Breast epithelium (tissue), 4 donors: ENCODE results near the gene FAH. TPM values are rescaled to one million over a fixed set of nuclear protein-coding genes. Genes with fewer than 3 reads are reported as not detected.
A peak's percentile ranks its signal among the peaks of the same experiment; 100 is the strongest.

Experiments
- DNase-seq, 2 donors: peaks; one replicate each; pipeline ENCODE4 v3.0.0-alpha.2; 2019; ENCODE audit warnings: low spot score in 2 of 2
- H3K27ac ChIP-seq, 2 donors: fragments of 200-600 bp; sonication (generic) in 1 of 2; one replicate each; pipeline ENCODE4 v1.5.1; 2016 to 2019; ENCODE audit warnings: mild to moderate bottlenecking in 1 of 2
- H3K27me3 ChIP-seq, 2 donors: fragments of 200-600 bp; sonication (generic) in 1 of 2; one replicate each; pipeline versions ENCODE4 v1.5.1 to v1.6.0; 2017 to 2019; ENCODE audit warnings: control low read depth in 1 of 2, mild to moderate bottlenecking in 1 of 2
- H3K36me3 ChIP-seq: fragments of 200-600 bp; one replicate; pipeline ENCODE4 v1.5.1; 2019
- H3K4me1 ChIP-seq, 2 donors: fragments of 200-600 bp; sonication (generic); one replicate each; pipeline ENCODE4 v1.5.1; 2016 to 2019; ENCODE audit warnings: control low read depth in 1 of 2
- H3K4me3 ChIP-seq, 3 donors: fragments of 200-600 bp; sonication (generic); 1 replicate in 2 of 3; 2 replicates in 1 of 3; pipeline ENCODE4 v1.5.1; 2016 to 2019; ENCODE audit warnings: mild to moderate bottlenecking in 3 of 3, moderate library complexity in 2 of 3
- H3K9me3 ChIP-seq, 2 donors: fragments of 200-600 bp; sonication (generic) in 1 of 2; one replicate each; pipeline ENCODE4 v1.5.1; 2016 to 2019; ENCODE audit warnings: control low read depth in 1 of 2
- POLR2A ChIP-seq: fragments of 450-650 bp; IDR thresholded peaks from one replicate; pipeline ENCODE4 v1.6.1; 2016; ENCODE audit warnings: antibody characterized with exemption, mild to moderate bottlenecking, moderate library complexity
- POLR2AphosphoS5 ChIP-seq, 3 donors: sonication (generic); formaldehyde crosslinking; IDR thresholded peaks; one replicate each; pipeline ENCODE4 v1.6.1; 2017; ENCODE audit warnings: antibody characterized with exemption in 3 of 3
- intact Hi-C: fragments of 100-400 bp; cut with DNase I; formaldehyde crosslinking; loops from one replicate; pipeline ENCODE4 v1.15.1; 2023; ENCODE audit warnings: low total_unique reads
- total RNA-seq, 3 donors: library from RNA; depleted of rRNA; stranded (reverse); fragments of >200 nt; gene quantifications; one replicate each; pipeline ENCODE4 v1.1.0, GENCODE V29; 2016
- TF ChIP-seq, protein P1 (sequence below), 3 donors: fragments of 450-650 bp; IDR thresholded peaks; one replicate each; pipeline ENCODE4 v1.5.1; 2016 to 2017; ENCODE audit warnings: antibody characterized with exemption in 3 of 3, mild to moderate bottlenecking in 3 of 3, moderate library complexity in 3 of 3

The FAH gene
- total RNA-seq, 3 donors from 2014 or later = 48.8 to 164 (median 50.9) TPM

DNA sequence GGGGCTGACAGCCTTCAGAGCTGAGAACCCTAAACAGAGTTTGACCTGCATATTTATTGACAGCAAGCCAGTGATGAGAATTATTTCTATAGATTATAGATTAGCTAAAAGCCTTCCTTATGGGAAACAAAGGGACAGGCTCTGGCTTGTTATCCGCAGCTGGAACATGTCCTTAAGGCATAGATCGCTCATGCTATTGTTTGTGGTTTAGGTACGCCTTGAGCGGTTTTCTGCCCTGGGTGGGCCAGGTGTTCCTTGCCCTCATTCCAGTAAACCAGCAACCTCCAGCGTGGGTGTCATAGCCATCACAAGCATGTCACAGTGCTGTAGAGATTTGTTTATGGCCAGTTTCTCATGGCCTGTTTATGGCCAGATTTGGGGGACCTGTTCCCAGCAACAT lies 10.2 kb upstream of the FAH start:
- DNase-seq = no peak
- Histone ChIP-seq H3K27me3 (no peaks in the 10 kb centered on the region), H3K4me3 (no peak overlapping the region), H3K9me3 (no peaks in the 10 kb centered on the region), H3K27ac (no peak overlapping the region), H3K36me3 (no peaks in the 10 kb centered on the region), H3K4me1 (no peaks in the 10 kb centered on the region)
- intact Hi-C loops = no loop called here
- TF ChIP-seq POLR2A (no peak), POLR2AphosphoS5 (IDR thresholded peaks at IDR 0.05) (no peak)
- TF ChIP-seq, protein P1, sequence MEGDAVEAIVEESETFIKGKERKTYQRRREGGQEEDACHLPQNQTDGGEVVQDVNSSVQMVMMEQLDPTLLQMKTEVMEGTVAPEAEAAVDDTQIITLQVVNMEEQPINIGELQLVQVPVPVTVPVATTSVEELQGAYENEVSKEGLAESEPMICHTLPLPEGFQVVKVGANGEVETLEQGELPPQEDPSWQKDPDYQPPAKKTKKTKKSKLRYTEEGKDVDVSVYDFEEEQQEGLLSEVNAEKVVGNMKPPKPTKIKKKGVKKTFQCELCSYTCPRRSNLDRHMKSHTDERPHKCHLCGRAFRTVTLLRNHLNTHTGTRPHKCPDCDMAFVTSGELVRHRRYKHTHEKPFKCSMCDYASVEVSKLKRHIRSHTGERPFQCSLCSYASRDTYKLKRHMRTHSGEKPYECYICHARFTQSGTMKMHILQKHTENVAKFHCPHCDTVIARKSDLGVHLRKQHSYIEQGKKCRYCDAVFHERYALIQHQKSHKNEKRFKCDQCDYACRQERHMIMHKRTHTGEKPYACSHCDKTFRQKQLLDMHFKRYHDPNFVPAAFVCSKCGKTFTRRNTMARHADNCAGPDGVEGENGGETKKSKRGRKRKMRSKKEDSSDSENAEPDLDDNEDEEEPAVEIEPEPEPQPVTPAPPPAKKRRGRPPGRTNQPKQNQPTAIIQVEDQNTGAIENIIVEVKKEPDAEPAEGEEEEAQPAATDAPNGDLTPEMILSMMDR (IDR thresholded peaks at IDR 0.05) = no peak

GRCh38 chr15:80151148-80151547 lies 1.7 kb upstream of the FAH start:
- intact Hi-C loops = no loop called here
- Histone ChIP-seq H3K36me3 (no peaks in the 10 kb centered on the region), H3K27me3 (no peaks in the 10 kb centered on the region), H3K4me1 (peaks cover 0 to 9% of the 10 kb centered on the region in 2 donors), H3K9me3 (no peaks in the 10 kb centered on the region), H3K4me3 (no peak overlapping the region), H3K27ac (no peak overlapping the region)
- no peak for DNase-seq
- TF ChIP-seq POLR2AphosphoS5 (IDR thresholded peaks at IDR 0.05) (no peak), POLR2A (no peak)
- TF ChIP-seq, protein P1 (IDR thresholded peaks at IDR 0.05) = no peak

DNA sequence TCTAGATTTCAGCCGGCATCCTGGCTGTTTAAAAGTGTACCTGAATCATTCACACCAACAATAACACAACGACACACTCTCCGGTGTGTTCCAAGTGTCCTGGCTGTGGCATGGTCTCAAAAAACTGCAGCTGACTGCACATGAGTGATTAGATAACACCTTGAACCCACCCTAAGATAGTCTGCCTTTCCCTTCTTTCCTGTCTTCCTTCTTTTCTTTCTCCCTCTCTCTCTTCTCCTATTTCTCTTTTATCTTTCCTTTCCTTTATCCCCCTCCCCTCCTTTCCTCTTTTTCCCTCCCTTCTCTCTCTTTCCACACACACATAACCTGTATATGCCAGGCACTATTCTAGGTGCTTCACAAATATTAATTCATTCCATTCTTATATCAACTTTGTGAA lies 1.2 kb upstream of the FAH start:
- DNase-seq = no peak
- Histone ChIP-seq H3K36me3 (no peaks in the 10 kb centered on the region), H3K4me1 (peaks cover 0 to 9% of the 10 kb centered on the region in 2 donors), H3K27ac (peak overlapping the region in 1 of 2 donors; percentile 71), H3K9me3 (no peaks in the 10 kb centered on the region), H3K27me3 (no peaks in the 10 kb centered on the region), H3K4me3 (peak overlapping the region in 2 of 3 donors; percentile 60 to 90)
- intact Hi-C loops = no loop called here
- TF ChIP-seq, protein P1 (IDR thresholded peaks at IDR 0.05) = no peak
- TF ChIP-seq POLR2A = no peak

DNA sequence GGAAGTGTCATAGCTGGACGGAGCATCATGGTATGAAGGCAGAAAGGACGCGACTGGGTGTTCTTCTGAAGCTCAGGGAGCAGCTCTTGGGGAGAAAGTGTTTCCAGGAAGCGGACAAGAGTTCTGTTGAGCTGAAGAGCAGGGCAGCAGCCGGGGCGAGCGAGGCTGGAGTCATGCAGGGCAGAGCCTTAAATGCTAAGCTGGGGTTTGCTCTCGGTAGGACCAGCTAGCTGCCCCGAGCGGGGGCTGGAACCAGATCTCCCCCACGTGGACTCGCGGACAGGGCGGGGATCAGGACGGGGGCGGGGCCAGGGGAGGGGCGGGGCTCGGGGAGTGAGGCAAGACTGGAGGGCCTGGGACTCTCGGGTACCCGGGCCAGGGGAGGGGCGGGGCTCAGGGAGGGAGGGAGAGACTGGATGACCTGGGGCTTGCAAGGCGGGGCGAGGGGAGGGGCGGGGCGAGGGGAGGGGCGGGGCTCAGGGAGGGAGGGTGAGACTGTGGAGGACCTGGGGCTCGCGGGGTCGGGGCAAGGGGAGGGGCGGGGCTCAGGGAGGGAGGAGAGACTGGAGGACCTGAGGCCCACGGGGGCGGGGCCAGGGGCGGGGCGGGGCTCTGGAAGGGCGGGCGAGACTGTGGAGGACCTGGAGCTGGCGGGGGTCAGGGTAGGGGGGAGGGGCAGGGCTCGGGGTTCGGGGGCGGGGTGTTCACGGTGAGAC lies 461 bp upstream of the FAH start:
- peak overlapping the region; percentile 85 to 93 for H3K27ac ChIP-seq
- intact Hi-C loops = no loop called here
- H3K4me3 ChIP-seq = peak overlapping the region; percentile 60 to 90 (median 64)
- TF ChIP-seq, protein P1 (IDR thresholded peaks at IDR 0.05) = no peak
- TF ChIP-seq POLR2AphosphoS5 (IDR thresholded peaks at IDR 0.05) = peak in 1 of 3 donors; percentile 12
- peaks cover 0 to 9% of the 10 kb centered on the region in 2 donors for H3K4me1 ChIP-seq
- no peaks in the 10 kb centered on the region for H3K27me3 ChIP-seq
- H3K36me3 ChIP-seq = no peaks in the 10 kb centered on the region
- peak; percentile 94 to 96 for DNase-seq
- no peaks in the 10 kb centered on the region for H3K9me3 ChIP-seq

- Histone ChIP-seq H3K4me3 (peak overlapping the region; percentile 60 to 90 (median 64)), H3K4me1 (peaks cover 0 to 9% of the 10 kb centered on the region in 2 donors), H3K27ac (peak overlapping the region; percentile 85 to 93), H3K36me3 (no peaks in the 10 kb centered on the region), H3K9me3 (no peaks in the 10 kb centered on the region), H3K27me3 (no peaks in the 10 kb centered on the region)
- TF ChIP-seq, protein P1 (IDR thresholded peaks at IDR 0.05) = no peak
- TF ChIP-seq POLR2AphosphoS5 (IDR thresholded peaks at IDR 0.05) (no peak), POLR2A (no peak)
- DNase-seq = no peak
- intact Hi-C loops = no loop called here
Measured at GRCh38 chr15:80153900-80154299, 1.1 kb downstream of the FAH start.
